ENCODE measurements around the gene MSH5.

The MSH5 gene

DNA sequence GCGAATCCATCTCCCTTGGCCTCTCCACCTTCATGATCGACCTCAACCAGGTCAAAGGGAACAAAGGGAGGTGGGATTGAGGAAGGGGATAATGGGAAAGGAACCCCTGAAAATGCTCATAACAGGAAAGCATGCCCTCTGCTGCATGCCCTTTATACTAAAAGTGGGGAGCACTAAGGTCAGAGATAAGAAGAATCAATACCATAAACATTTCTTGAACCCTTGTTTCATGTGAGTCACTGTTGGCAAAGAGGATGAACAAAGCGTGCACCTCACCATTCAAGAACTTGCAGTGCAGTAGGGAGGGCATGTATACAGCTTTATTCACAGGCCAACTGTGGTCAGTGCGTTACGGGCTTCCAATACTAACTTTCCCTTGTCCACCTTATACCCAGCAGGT is 21.0 kb downstream of the MSH5 start:
- DNase-seq (ENCODE audit: low spot score): no peak

DNA sequence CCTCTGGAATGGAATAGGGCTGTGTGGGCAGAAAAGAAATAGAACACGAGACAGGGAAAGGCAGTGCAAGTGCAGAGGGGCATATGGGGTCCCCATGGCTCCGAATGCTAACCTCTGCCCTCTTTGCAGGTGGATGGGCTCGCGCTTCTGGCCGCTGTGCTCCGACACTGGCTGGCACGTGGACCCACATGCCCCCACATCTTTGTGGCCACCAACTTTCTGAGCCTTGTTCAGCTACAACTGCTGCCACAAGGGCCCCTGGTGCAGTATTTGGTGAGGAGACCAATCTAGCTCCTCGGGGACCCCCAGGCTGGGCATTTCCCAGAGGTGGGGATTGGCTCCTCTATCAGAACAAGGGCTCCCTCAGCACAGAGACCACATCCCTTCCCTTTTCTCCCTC is 21.5 kb downstream of the MSH5 start:
- no peak for DNase-seq (ENCODE audit: low spot score)

DNA sequence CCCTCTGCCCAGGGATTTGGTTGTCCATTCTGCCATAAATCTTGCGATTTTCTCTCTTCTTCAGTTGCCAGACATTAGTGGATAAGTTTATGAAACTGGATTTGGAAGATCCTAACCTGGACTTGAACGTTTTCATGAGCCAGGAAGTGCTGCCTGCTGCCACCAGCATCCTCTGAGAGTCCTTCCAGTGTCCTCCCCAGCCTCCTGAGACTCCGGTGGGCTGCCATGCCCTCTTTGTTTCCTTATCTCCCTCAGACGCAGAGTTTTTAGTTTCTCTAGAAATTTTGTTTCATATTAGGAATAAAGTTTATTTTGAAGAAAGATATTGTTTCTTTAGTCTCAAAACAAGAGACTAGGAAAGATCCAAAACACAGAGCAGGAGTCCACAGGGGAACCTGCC is 22.6 kb downstream of the MSH5 start, which contains the start of gene SAPCD1:
Gene SAPCD1 (plus strand): TSS at position 301 of the 400 bp plus-strand sequence. CDS start 399 bp downstream, outside the sequence.
- no peak for DNase-seq (ENCODE audit: low spot score)

DNA sequence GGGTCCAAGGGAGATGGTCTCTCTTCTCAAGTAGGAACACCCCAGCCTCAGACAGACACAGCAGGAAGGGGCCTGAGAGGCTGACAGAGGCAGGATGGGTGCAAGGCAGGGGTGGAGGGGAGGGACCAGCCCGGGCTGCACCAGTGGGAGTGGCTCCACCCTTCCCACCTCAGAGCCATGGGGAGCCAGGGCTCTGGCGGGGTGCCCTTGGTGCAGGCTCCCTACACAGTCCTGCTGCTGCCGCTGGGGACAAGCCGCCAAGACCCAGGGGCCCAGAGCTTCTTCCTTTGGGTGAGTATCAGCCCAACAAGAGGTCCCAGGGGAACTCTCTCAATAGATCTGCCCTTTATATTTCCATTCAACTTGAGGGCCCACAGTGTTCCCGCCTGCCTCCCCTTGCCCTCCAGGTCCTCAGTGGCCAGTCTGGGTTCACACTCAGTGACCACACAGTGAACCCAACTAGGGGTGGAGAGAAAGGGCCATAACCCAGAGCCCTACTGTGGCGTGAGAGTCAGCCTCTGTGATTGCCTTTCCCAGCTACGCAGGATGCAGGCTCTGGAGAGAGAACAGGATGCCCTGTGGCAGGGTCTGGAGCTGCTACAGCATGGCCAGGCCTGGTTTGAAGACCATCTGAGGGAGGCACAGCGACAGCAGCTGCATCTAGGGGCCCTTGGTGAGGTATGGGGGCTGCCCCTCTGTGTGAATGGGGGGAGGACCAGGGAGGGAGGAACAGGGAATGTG is 23.2 kb downstream of the MSH5 start:
- no peak for DNase-seq (ENCODE audit: low spot score)

DNA sequence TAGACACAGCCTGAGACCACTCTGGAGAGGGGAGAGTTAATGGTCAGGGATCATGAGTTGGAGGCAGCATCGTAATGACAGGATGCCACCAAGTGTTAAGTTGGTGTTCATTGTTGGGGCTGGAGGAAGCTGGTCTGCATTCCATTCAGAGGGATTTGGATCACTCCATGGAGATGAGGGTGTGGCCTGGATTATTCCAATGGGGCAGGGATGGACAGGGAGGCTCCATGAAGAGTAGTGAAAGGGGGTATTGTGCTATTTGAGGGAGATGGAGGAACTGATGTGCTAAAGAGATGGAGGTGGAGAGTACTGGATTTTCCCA is 23.8 kb downstream of the MSH5 start:
- DNase-seq (ENCODE audit: low spot score): no peak

- DNase-seq (ENCODE audit: low spot score): no peak
Measured at GRCh38 chr6:31764198-31764597, 24.4 kb downstream of the MSH5 start.

GRCh38 chr6:31765559-31765909 is 25.7 kb downstream of the MSH5 start:
- no peak for DNase-seq (ENCODE audit: low spot score)

GRCh38 chr6:31765910-31766794 is 26.3 kb downstream of the MSH5 start:
- no peak for DNase-seq (ENCODE audit: low spot score)

GRCh38 chr6:31767096-31767645 is 27.4 kb downstream of the MSH5 start:
- DNase-seq (ENCODE audit: low spot score): no peak

DNA sequence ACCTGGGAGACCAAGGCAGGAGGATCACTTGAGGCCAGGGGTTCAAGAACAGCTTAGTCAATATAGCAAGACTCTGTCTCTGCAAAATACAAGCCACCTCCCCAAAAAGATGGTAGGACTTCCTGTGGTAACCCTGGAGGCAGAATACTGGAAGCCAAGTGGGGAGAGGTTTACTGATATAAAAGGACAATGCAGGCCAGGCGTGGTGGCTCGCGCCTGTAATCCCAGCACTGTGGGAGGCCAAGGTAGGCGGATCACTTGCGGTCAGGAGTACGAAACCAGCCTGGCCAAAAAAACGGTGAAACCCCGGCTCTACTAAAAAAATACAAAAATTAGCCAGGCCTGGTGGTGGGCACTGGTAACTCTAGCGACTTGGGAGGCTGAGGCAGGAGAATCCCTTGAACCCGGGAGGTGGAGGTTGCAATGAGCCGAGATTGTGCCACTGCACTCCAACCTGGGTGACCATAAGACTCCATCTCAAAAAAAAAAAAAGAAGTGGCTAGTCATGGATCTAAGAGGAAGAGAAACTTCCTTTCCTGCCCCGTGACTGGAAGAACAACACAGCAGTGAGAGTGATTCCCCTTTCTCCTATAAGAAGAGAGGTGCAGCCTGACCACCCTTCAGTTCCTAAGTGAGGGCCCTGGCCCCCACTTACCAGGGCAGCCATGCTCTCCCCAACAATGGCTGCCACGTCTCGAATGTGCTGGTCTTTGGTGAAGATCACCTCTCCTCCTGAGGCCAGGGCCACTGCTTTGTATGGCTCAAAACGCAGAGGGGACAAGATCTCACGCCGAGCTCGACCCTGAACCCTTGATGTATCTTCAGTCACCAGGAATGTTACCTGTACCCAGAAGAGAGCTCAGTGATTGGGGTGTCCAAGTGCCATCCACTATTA is 28.8 kb downstream of the MSH5 start:
- DNase-seq (ENCODE audit: low spot score): no peak

- peak; percentile 96 for DNase-seq (ENCODE audit: low spot score)
Measured at GRCh38 chr6:31769684-31770371, 30.0 kb downstream of the MSH5 start.

DNA sequence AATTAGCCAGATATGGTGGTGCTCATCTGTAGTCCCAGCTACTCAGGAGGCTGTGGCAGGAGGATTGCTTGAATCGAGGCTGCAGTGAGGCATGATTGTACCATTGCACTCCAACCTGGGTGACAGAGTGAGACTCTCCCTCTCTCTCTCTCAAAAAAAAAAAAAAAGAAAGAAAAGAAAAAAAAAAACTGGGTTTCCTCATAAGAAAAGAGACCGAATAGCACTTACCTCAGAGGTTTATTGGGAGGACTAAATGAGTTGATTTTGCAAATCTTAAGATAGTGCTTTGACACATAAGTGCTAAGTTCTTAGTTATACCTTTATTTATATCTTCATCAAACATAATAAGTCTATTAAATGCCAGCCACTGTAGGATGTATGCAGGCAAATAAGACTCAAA is 31.1 kb downstream of the MSH5 start:
- no peak for DNase-seq (ENCODE audit: low spot score)

GRCh38 chr6:31771992-31772358 is 32.2 kb downstream of the MSH5 start:
- no peak for DNase-seq (ENCODE audit: low spot score)

DNA sequence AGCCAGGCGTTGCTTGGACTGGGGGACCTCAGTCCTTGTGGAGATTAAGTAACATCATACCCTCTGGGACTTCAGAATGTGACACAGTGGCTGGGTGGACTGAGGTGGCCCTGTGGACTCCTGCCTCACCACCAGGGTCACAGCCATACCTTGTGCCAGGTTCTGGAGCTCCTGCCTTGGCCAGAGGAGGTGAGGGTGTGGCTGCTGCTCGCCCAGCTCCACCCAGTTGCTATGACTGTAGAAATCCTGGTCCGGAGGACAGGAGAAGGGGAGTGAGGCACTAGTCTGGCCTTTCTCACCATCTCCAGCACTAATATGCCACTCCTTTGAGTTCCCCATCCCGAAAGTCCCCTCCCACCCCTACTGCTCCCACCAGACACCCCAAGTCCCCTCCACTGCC is 35.4 kb downstream of the MSH5 start:
- no peak for DNase-seq (ENCODE audit: low spot score)

- DNase-seq (ENCODE audit: low spot score): no peak
Measured at GRCh38 chr6:31775633-31776484, 36.1 kb downstream of the MSH5 start.

GRCh38 chr6:31776485-31776988 is 36.7 kb downstream of the MSH5 start:
- DNase-seq (ENCODE audit: low spot score): no peak

DNA sequence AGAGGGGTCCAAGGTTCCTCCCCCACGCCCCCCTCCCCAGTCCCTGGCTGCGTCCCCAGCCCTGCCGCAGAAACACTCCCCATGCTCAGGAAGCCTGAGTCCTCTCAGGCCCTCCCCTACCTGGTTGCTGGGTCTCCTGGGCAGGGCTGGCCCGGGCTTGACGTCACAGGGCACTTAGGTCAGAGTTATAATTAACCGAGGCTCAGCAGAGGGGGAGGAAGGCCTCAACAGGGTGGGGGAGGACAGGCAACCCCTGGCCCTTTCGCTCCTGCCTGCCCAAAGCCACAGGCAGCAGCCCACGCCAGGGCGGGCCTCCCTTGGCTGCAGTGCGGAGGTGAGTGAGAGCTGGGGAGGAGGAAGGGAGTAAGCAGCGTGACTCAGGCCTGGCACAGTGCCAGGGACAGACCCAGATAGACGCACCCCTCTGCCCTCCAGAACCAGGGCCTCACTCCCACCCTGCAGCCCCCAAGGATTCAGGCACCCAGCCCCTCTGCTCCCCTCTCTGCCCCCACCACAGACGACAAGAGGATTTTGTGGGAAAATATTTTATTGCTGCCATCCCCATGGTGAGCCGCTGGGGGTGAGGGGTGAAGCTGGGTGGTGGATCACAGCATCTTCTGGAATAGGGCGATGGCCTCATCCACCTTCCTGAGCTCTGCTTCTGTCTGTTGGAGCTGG is 37.3 kb downstream of the MSH5 start, which contains the start of gene VWA7:
Gene VWA7 (minus strand): TSS at position 340 of the 678 bp plus-strand sequence. CDS start 549 bp downstream, outside the sequence.
- DNase-seq (ENCODE audit: low spot score): peak; percentile 78

DNA sequence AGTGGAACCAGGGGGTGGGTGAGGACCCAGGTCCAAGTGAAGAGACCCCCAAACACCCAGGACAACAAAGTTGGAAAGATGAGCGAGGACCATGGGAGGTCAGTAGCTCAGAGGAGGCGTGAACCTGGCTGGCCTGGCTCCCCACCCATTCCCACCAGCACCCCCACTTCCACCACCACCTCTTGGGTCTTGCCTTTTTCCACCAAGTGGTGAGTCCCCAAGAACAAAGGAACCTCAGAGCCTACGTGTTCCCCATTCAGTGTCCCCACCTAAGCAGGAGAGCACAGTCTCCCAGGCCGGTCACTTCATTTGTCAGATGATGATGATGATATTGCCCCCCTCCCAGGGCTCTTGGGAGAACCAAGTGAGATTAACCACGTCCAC is 37.9 kb downstream of the MSH5 start:
- no peak for DNase-seq (ENCODE audit: low spot score)

GRCh38 chr6:31778193-31778592 is 38.4 kb downstream of the MSH5 start:
- no peak for DNase-seq (ENCODE audit: low spot score)

Measured in HuH-7 (cell line).